Cardiac muscle cell (in vitro differentiated cells and primary cell): ENCODE measurements around the gene AP1S1. TPM values are rescaled to one million over a fixed set of nuclear protein-coding genes. Genes with fewer than 3 reads are reported as not detected.
"Not testable (repeated sequence)": the region's sequence is repeated elsewhere in the genome, so short reads cannot be mapped to it uniquely, and the experiment has no call there.

Experiments used
- DNase-seq, 2 donors: peaks; one replicate each; pipeline versions ENCODE4 v3.0.0 to v3.0.0-alpha.2; 2010 to 2017; ENCODE audit warnings: low read depth in 1 of 2, low spot score in 1 of 2
- H3K27ac ChIP-seq: fragments of 200-600 bp; sonication (generic); 2 replicates; pipeline ENCODE4 v1.5.1; 2016
- H3K27me3 ChIP-seq: fragments of 200-600 bp; sonication (generic); 2 replicates; pipeline ENCODE4 v1.6.0; 2016; ENCODE audit warnings: control low read depth
- H3K36me3 ChIP-seq: fragments of 200-600 bp; sonication (generic); 2 replicates; pipeline ENCODE4 v1.5.1; 2016; ENCODE audit warnings: control low read depth
- H3K4me1 ChIP-seq: fragments of 200-600 bp; sonication (generic); 2 replicates; pipeline ENCODE4 v1.8.1; 2017; ENCODE audit warnings: low read depth, mild to moderate bottlenecking, mixed run types
- H3K4me3 ChIP-seq: fragments of 200-600 bp; sonication (generic); 2 replicates; pipeline ENCODE4 v1.5.1; 2016; ENCODE audit warnings: mild to moderate bottlenecking
- H3K9me3 ChIP-seq: fragments of 200-600 bp; sonication (generic); 2 replicates; pipeline ENCODE4 v1.5.1; 2017; ENCODE audit warnings: low read depth, mild to moderate bottlenecking, control low read depth
- CTCF ChIP-seq: IDR thresholded peaks from 2 replicates; pipeline ENCODE4 v1.5.1; 2012; ENCODE audit warnings: low read depth, mild to moderate bottlenecking, low read length
- polyA plus RNA-seq: library from polyadenylated mRNA; unstranded; fragments of >200 nt; fragmentation: Nextera tagmentation; extraction: Ambion mirVana; gene quantifications from 2 replicates; pipeline ENCODE4 v1.2.1, GENCODE V29; 2016
- total RNA-seq: library from RNA; depleted of rRNA; stranded (reverse); fragments of >200 nt; gene quantifications from 2 replicates; pipeline ENCODE4 v1.2.3, GENCODE V29; 2016

AP1S1 gene
- total and polyA plus RNA-seq, 2 experiments from 2014 or later: 10.1 to 51.5 TPM

DNA sequence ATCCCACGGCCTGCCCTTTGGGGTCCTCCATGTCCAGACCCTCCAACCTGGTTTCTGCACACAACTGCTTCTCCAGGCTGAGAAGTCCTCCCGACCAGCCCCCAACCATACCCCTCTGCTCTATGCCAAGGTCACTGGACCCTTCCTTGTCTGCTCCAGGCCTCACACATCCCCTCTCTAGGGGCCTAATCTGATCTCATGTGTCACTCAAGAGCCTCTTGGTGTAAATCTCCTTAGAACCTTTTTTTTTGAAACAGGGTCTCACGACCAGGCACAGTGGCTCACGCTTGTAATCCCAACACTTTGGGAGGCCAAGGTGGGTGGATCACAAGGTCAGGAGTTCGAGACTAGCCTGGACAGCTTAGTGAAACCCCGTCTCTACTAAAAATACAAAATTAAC, 44.9 kb upstream of the AP1S1 start:
- Histone ChIP-seq H3K27ac (no peak overlapping the region), H3K36me3 (no peaks in the 10 kb centered on the region), H3K27me3 (no peaks in the 10 kb centered on the region), H3K9me3 (no peaks in the 10 kb centered on the region), H3K4me3 (no peak overlapping the region), H3K4me1 (no peaks in the 10 kb centered on the region)
- DNase-seq: no peak
- no peak for TF ChIP-seq CTCF

DNA sequence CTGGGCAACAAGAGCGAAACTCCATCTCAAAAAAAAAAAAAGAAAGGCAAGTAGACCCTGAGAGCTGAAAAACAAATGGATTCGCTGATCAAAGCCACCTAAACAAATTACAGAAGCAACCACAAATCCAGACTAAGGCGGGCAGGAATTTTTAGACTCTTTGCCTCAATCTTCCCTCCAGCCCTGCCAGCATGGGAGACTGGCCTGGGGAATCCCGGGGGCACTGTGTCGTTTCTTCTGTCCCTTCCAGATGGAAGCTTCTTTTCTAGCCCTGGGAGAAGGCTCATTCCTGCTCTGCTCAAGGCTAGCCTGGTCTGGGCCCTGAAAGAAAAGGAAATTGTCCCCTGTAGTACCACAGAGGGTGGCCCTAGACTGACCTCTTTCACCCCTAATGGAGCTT, 43.0 kb upstream of the AP1S1 start:
- TF ChIP-seq CTCF: no peak
- H3K27ac ChIP-seq: no peak overlapping the region
- H3K27me3 ChIP-seq: no peaks in the 10 kb centered on the region
- no peaks in the 10 kb centered on the region for H3K9me3 ChIP-seq
- no peak overlapping the region for H3K4me3 ChIP-seq
- no peaks in the 10 kb centered on the region for H3K36me3 ChIP-seq
- no peaks in the 10 kb centered on the region for H3K4me1 ChIP-seq
- no peak for DNase-seq

GRCh38 chr7:101112233-101112632, 42.0 kb upstream of the AP1S1 start:
- no peak overlapping the region for H3K4me3 ChIP-seq
- H3K27me3 ChIP-seq: no peaks in the 10 kb centered on the region
- TF ChIP-seq CTCF: no peak
- H3K9me3 ChIP-seq: no peaks in the 10 kb centered on the region
- H3K27ac ChIP-seq: no peak overlapping the region
- no peaks in the 10 kb centered on the region for H3K36me3 ChIP-seq
- H3K4me1 ChIP-seq: no peaks in the 10 kb centered on the region
- peak in 1 of 2 donors; percentile 98 for DNase-seq

GRCh38 chr7:101113140-101113539, 41.1 kb upstream of the AP1S1 start:
- H3K27me3 ChIP-seq, H3K27ac ChIP-seq, H3K4me3 ChIP-seq, H3K9me3 ChIP-seq, DNase-seq, H3K4me1 ChIP-seq, H3K36me3 ChIP-seq: not testable (repeated sequence)

DNA sequence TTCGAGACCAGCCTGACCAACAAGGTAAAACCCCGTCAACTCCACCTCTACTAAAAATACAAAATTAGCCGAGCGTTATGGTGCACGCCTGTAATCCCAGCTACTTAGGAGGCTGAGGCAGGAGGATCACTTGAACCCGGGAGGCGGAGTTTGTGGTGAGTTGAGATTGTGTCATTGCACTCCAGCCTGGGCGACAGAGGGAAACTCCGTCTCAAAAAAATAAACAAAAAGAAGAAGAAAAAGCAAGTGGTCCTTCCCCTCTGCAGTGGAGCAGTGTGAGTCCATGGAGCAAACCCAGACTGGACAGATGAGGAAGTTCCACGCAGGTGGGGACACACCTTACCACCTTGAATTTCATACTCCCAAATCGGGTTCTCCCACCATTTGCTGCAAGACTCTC, 40.4 kb upstream of the AP1S1 start:
- no peaks in the 10 kb centered on the region for H3K27me3 ChIP-seq
- no peak overlapping the region for H3K4me3 ChIP-seq
- TF ChIP-seq CTCF: no peak
- no peaks in the 10 kb centered on the region for H3K36me3 ChIP-seq
- no peak overlapping the region for H3K27ac ChIP-seq
- H3K9me3 ChIP-seq: no peaks in the 10 kb centered on the region
- DNase-seq: no peak
- no peaks in the 10 kb centered on the region for H3K4me1 ChIP-seq

DNA sequence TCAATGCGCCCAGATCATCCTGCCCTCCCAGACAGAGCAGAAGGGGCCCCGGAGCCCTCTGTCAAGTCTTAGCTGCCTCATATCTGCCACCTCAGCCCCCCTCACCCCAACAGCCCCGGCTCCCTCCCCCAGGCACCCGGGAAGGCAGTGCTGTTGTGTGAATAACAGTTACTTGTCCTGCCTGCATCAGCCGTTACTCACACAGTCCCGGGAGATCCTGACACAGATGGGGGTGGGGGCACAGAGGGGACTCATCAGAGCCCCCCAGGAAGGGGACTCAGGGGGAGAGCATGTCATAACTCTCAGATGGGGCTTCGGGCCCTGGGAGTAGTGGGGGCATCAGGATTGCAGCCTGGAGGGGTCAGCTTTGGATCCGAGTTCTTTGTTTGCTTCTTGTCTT, 39.8 kb upstream of the AP1S1 start:
- TF ChIP-seq CTCF: no peak
- Histone ChIP-seq H3K9me3 (no peaks in the 10 kb centered on the region), H3K4me3 (no peak overlapping the region), H3K27ac (no peak overlapping the region), H3K4me1 (no peaks in the 10 kb centered on the region), H3K36me3 (no peaks in the 10 kb centered on the region), H3K27me3 (no peaks in the 10 kb centered on the region)
- no peak for DNase-seq
